GM18502 (cell line): Measurements from ENCODE around the gene ARHGAP42.
A peak's percentile ranks its signal among the peaks of the same experiment; 100 is the strongest.

Experiments
- ATAC-seq: cut with Tn5 transposase; IDR thresholded peaks from one replicate; pipeline ENCODE4 v1.9.1; 2021; ENCODE audit warnings: mild to moderate bottlenecking; ENCODE audit not compliant: unreplicated experiment, poor library complexity

Gene ARHGAP42

GRCh38 chr11:100827934-100828661, 141.0 kb downstream of the ARHGAP42 start:
- peak; percentile 92 for ATAC-seq

GRCh38 chr11:100830274-100830673, 143.2 kb downstream of the ARHGAP42 start:
- no peak for ATAC-seq

- ATAC-seq, result no peak
Observed at GRCh38 chr11:100830978-100831732, 144.1 kb downstream of the ARHGAP42 start.

GRCh38 chr11:100831929-100832494, 144.9 kb downstream of the ARHGAP42 start:
- ATAC-seq, result no peak

- ATAC-seq, result no peak
Observed at GRCh38 chr11:100832829-100833228, 145.7 kb downstream of the ARHGAP42 start.

- ATAC-seq, result no peak
Observed at GRCh38 chr11:100833276-100833675, 146.2 kb downstream of the ARHGAP42 start.

GRCh38 chr11:100835854-100836253, 148.8 kb downstream of the ARHGAP42 start:
- no peak for ATAC-seq

- ATAC-seq, result no peak
Observed at GRCh38 chr11:100837311-100837710, 150.2 kb downstream of the ARHGAP42 start.

- ATAC-seq, result no peak
Observed at GRCh38 chr11:100841711-100842407, 154.8 kb downstream of the ARHGAP42 start.

- ATAC-seq, result no peak
Observed at GRCh38 chr11:100847696-100848216, 160.7 kb downstream of the ARHGAP42 start.

- no peak for ATAC-seq
Observed at GRCh38 chr11:100849009-100849900, 162.2 kb downstream of the ARHGAP42 start.

- no peak for ATAC-seq
Observed at GRCh38 chr11:100849901-100850235, 162.8 kb downstream of the ARHGAP42 start.

- ATAC-seq, result no peak
Observed at GRCh38 chr11:100851147-100851546, 164.1 kb downstream of the ARHGAP42 start.

GRCh38 chr11:100851584-100852152, 164.6 kb downstream of the ARHGAP42 start:
- ATAC-seq, result no peak

- peak; percentile 62 for ATAC-seq
Observed at GRCh38 chr11:100855466-100856067, 168.5 kb downstream of the ARHGAP42 start.

- ATAC-seq, result no peak
Observed at GRCh38 chr11:100857236-100858005, 170.3 kb downstream of the ARHGAP42 start.

- ATAC-seq, result no peak
Observed at GRCh38 chr11:100860318-100861155, 173.4 kb downstream of the ARHGAP42 start.
